Measurements from ENCODE around the gene CGB8. TPM values are rescaled to one million over a fixed set of nuclear protein-coding genes. Genes with fewer than 3 reads are reported as not detected.
A peak's percentile ranks its signal among the peaks of the same experiment; 100 is the strongest.
"Not testable (repeated sequence)": the region's sequence is repeated elsewhere in the genome, so short reads cannot be mapped to it uniquely, and the experiment has no call there.

The CGB8 gene
- total RNA-seq: not detected

DNA sequence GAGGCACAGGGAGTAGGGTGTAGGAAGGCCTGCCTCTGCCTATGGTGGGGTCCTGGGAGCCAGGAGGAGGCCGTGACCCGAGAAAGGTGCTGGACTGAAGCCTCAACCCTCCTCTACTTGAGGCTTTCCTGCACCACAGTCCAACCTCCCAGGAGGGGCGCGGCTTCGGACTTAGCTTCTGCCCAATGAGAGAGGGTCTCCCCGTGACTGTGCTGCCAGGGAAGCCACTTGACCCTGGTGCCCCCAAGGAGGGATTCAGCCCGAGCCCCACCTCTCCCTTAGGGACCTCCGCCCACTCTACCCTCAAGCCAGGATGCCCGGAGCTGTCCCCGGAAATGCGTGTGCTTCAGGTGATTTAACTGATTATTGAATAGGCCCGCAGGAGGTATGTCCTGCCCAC, at the start of gene CGB8:
Gene CGB8 (minus strand): TSS at position 101 of the 400 bp plus-strand sequence. CDS start 372 bp downstream, outside the sequence.
- H3K27ac ChIP-seq, H3K9me3 ChIP-seq, H3K36me3 ChIP-seq, H3K4me1 ChIP-seq, ATAC-seq, H3K4me3 ChIP-seq, H3K27me3 ChIP-seq: not testable (repeated sequence)
- WGBS, 2 donors (ENCODE audit: low coverage in 1 of 2): no CpG with 5 or more reads among the region's 12 CpGs

DNA sequence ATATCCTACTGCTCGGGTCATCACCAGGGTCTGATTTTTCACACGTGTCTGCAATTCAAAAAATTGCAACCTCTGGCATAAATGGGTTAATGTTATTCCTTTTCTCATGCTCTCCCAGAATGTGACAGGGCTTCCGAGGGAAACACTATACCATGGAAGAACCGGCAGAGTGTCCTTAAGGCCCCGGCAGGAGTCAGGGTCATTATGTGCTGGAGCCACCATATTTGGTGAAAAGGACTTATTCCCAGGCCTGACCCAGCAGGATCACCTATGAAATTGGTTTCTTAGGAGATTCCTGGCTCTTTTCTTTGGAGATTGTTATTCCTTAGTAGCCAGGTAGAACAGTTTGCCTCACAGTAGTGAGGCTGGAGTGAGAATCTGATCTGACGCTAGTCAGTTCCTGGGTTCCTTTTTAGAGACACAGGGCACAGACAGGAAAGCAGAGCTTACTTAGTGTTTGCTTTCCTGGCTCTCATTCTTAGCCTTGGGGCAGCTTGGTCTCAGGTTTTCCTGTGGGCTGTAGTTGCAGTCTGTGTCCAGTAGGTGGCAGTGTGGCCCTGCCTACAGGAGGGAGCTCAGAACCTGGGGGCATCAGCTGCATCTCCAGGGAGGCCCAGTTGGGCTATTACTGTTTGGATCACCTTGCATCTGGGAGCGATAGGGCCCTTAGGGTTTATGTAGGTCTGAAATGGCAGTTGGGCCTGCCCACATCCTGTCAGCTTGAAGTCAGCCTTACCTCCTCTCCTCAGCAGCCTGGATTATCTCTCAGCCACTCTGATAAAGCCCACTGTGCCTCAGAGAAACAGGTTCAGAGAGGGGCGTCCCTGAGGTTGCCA, 48.8 kb upstream of the CGB8 start:
- H3K27me3 ChIP-seq: no peaks in the 10 kb centered on the region
- H3K4me3 ChIP-seq: no peak overlapping the region
- peaks cover 0 to 99% of the 10 kb centered on the region in 2 donors for H3K36me3 ChIP-seq
- ATAC-seq: peak; percentile 80
- 27 to 54% methylated on average over 6 of the region's 8 CpGs for WGBS, 2 donors (ENCODE audit: low coverage in 1 of 2)
- peaks cover 0 to 39% (median 0%) of the 10 kb centered on the region in 3 donors for H3K4me1 ChIP-seq
- TF ChIP-seq EP300 (IDR thresholded peaks at IDR 0.05): no peak
- TF ChIP-seq, protein P1, sequence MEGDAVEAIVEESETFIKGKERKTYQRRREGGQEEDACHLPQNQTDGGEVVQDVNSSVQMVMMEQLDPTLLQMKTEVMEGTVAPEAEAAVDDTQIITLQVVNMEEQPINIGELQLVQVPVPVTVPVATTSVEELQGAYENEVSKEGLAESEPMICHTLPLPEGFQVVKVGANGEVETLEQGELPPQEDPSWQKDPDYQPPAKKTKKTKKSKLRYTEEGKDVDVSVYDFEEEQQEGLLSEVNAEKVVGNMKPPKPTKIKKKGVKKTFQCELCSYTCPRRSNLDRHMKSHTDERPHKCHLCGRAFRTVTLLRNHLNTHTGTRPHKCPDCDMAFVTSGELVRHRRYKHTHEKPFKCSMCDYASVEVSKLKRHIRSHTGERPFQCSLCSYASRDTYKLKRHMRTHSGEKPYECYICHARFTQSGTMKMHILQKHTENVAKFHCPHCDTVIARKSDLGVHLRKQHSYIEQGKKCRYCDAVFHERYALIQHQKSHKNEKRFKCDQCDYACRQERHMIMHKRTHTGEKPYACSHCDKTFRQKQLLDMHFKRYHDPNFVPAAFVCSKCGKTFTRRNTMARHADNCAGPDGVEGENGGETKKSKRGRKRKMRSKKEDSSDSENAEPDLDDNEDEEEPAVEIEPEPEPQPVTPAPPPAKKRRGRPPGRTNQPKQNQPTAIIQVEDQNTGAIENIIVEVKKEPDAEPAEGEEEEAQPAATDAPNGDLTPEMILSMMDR (IDR thresholded peaks at IDR 0.05): peak in 3 of 4 experiments; percentile 96 to 98 (median 96)
- H3K9me3 ChIP-seq: no peaks in the 10 kb centered on the region
- peak overlapping the region in 1 of 4 donors; percentile 51 for H3K27ac ChIP-seq

DNA sequence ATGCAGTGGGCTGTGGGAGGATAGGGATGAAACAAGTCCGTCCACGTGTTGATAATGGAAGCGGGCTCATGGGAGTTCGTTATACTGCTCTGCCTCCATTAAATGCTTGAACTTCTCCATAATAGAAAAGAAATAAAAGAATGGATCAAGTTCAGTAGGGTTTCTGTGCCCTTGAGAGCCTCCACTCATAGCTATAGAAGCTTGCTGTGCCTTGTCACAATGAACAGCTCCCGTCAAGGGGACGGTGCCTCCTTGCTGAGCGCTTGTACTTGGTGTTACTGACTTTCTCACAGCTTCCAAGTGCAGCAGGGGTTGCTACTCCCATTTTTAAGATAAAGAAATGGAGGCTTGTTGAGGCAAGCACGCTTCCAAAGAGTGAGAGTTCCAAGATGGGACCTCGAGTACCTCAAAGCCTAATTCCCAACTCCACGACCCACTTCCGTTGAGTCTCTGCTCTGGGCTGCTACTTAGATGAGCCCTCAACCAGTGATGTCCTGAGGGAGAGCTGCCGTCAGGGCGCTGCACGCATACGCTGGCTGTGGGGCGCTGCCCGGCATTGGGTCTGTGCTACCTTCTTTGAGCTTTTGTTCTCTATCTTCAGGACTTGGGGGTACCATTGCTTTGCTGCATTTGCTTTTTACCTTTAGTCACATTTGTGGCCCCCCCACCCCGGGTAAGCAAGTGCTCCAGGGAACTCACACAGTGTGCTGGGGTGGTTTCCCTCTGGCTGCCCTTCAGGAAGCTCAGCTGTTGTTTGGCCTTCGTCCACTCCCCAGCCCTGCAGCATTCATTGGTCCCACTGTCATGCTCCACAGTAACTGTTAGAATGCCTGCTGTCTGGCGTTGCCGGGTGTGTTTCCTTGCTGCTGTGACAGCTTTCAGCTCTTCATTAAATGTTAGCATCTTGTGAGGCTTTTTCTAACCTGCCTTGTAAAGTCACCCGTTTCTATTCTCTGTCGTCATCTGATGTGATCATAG, 45.9 kb upstream of the CGB8 start:
- no peaks in the 10 kb centered on the region for H3K27me3 ChIP-seq
- ATAC-seq: no peak
- TF ChIP-seq POLR2A (IDR thresholded peaks at IDR 0.05) (no peak), EP300 (IDR thresholded peaks at IDR 0.05) (no peak), POLR2AphosphoS5 (IDR thresholded peaks at IDR 0.05) (no peak)
- TF ChIP-seq, protein P1 (IDR thresholded peaks at IDR 0.05): no peak
- H3K9me3 ChIP-seq: no peaks in the 10 kb centered on the region
- H3K4me3 ChIP-seq: no peak overlapping the region
- 49 to 53% methylated on average over 10 to 22 of the region's 23 CpGs for WGBS, 2 donors (ENCODE audit: low coverage in 1 of 2)
- H3K4me1 ChIP-seq: peaks cover 0 to 46% (median 0%) of the 10 kb centered on the region in 3 donors
- peaks cover 0 to 99% of the 10 kb centered on the region in 2 donors for H3K36me3 ChIP-seq
- peak overlapping the region in 1 of 4 donors; percentile 20 for H3K27ac ChIP-seq

DNA sequence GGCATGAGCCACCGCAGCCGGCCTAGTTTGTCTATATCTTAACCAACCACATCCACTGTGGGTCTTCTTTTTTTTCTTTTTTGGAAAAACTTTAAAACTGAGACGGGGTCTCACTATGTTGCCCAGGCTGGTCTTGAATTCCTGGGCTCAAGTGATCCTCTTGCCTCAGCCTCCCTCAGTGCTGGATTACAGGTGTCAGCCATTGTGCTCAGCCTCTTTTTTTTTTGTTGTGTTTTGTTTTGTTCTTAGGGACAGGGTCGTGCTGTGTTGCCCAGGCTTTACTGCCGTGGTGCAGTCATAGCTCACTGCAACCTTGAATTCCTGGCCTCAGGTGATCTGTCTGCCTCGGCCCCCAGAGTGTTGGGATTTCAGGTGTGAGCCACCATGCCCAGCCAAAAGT, 43.8 kb upstream of the CGB8 start:
- TF ChIP-seq, protein P1 (IDR thresholded peaks at IDR 0.05): no peak
- no peak for TF ChIP-seq EP300 (IDR thresholded peaks at IDR 0.05)
- no peak for TF ChIP-seq POLR2A (IDR thresholded peaks at IDR 0.05)
- no peak for TF ChIP-seq POLR2AphosphoS5 (IDR thresholded peaks at IDR 0.05)
- Histone ChIP-seq H3K27me3 (no peaks in the 10 kb centered on the region), H3K9me3 (no peaks in the 10 kb centered on the region), H3K4me1 (peaks cover 0 to 48% (median under 1%) of the 10 kb centered on the region in 3 donors), H3K36me3 (peaks cover 0 to 99% of the 10 kb centered on the region in 2 donors), H3K27ac (no peak overlapping the region), H3K4me3 (no peak overlapping the region)
- WGBS, 2 donors (ENCODE audit: low coverage in 1 of 2): 82 to 84% methylated on average over 4 to 6 of the region's 6 CpGs
- no peak for ATAC-seq

DNA sequence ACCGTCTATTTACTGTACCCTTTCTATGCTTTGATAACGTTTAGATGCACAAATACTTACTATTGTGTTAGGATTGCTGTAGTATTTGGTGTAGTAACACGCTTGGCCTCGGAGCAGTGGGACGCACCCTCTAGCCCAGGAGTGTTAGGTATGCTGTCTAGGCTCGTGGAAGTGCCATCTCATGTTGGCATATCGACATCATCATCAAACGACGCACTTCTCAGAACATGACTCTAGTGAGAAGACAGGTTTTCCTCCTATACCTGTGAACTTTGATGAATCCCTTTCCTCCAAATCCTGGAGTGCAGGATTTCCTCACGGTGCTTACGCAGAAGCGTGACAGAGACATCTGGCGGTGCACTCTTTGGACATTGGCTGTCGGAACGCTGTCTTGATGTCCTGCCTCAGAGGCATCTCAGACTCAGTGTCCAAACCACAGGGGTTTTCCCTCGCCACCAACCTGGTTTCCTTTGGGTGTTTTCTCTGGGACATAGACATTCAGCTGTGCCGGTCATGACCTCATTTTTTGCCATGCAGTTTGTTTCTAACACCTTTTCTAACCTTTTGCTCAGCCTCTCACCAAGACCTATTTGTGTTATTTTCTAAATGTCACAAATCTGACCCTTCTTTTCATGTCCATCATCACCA, 42.6 kb upstream of the CGB8 start:
- no peaks in the 10 kb centered on the region for H3K27me3 ChIP-seq
- H3K4me3 ChIP-seq: no peak overlapping the region
- peaks cover 0 to 94% of the 10 kb centered on the region in 2 donors for H3K36me3 ChIP-seq
- no peak for ATAC-seq
- H3K4me1 ChIP-seq: peaks cover 1 to 57% (median 12%) of the 10 kb centered on the region in 3 donors
- TF ChIP-seq, protein P1 (IDR thresholded peaks at IDR 0.05): no peak
- TF ChIP-seq EP300 (IDR thresholded peaks at IDR 0.05) (no peak), POLR2A (IDR thresholded peaks at IDR 0.05) (no peak), POLR2AphosphoS5 (IDR thresholded peaks at IDR 0.05) (no peak)
- H3K9me3 ChIP-seq: no peaks in the 10 kb centered on the region
- 87 to 90% methylated on average over 10 to 17 of the region's 17 CpGs for WGBS, 2 donors (ENCODE audit: low coverage in 1 of 2)
- H3K27ac ChIP-seq: no peak overlapping the region
